Hematopoietic multipotent progenitor cell treated with erythropoietin and hydrocortisone succinate and interleukin-3 and kit ligand, for 8 days (in vitro differentiated cells): Measurements from ENCODE around the gene SLC32A1.

Experiments used
- DNase-seq: peaks from one replicate; pipeline ENCODE4 v3.0.0-alpha.2; 2015

The SLC32A1 gene

DNA sequence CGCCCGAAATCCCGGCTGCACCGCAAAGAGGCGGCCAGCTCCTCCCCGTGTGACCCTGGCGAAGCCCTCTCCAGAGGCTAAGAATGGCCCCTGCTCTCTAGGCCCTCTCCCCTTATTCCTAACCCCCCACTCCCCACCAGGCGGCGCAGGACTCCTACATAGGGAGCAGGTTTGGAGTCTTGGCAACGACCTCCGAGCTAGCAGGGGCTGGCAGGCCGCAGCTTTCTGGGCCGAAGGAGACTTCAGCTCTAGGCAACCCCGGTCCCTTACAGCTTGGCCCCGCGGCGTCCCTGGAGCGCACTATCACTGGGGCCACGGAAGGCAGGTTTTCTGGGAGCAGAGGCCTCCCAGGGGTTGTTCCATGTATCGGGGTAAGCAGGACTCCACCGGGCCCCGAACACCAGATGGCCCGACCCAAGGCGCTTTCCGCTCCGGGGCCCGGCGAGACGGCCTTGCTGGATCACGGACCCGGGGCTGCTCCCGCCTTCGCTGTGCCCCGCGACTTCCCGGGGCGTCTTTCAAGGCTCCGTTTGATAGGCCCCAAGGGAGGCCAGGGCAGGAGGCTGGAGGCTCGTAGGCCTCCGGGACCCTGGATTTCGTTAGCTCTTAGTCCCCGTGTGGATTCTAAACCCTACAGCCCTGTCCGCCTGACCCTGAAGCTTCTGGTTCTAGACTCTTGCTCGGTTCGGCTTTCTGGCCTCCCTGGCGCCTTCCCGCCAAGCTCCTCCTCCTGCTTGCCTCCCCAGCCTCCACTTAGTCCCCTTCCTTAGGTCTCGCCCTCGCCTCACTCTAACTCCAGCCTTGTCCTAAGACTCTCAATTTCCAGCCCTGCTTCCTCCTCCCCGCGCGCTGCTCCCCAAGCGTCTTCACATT is 1.9 kb downstream of the SLC32A1 start:
- peak; percentile 61 for DNase-seq

DNA sequence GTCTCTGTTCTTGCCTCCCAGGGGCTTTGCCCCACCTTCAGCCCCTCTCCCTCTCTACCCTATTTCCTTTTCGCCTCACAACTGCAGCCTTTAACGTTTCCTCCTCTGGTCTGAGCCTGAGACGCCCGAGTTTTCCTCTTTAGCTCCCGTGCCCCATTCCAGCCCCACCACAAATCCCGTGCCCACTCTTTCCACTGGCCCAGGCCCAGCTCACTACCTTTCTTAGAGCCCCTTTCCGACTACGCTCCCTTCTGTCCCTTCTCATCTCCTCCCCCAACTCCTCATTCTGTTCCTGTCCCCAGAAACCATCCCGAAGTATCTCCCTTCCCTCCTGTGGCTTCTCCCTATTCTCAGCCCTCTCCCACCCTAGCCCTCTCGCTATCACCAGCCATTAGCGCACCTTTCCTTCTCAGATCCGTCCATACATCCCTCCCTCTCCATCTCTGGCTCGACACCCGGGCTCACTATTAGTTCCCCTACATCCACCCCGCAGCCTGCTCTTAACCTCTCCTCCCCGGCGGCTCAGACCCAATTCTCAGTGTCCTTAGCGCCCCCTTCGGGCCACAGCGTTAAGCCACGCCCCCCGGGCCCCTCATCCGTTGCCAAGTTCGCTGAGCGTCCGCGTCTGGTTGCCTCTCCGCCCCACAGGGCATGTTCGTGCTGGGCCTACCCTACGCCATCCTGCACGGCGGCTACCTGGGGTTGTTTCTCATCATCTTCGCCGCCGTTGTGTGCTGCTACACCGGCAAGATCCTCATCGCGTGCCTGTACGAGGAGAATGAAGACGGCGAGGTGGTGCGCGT is 2.7 kb downstream of the SLC32A1 start:
- DNase-seq = peak; percentile 81

DNA sequence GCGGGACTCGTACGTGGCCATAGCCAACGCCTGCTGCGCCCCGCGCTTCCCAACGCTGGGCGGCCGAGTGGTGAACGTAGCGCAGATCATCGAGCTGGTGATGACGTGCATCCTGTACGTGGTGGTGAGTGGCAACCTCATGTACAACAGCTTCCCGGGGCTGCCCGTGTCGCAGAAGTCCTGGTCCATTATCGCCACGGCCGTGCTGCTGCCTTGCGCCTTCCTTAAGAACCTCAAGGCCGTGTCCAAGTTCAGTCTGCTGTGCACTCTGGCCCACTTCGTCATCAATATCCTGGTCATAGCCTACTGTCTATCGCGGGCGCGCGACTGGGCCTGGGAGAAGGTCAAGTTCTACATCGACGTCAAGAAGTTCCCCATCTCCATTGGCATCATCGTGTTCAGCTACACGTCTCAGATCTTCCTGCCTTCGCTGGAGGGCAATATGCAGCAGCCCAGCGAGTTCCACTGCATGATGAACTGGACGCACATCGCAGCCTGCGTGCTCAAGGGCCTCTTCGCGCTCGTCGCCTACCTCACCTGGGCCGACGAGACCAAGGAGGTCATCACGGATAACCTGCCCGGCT is 3.4 kb downstream of the SLC32A1 start:
- no peak for DNase-seq

DNA sequence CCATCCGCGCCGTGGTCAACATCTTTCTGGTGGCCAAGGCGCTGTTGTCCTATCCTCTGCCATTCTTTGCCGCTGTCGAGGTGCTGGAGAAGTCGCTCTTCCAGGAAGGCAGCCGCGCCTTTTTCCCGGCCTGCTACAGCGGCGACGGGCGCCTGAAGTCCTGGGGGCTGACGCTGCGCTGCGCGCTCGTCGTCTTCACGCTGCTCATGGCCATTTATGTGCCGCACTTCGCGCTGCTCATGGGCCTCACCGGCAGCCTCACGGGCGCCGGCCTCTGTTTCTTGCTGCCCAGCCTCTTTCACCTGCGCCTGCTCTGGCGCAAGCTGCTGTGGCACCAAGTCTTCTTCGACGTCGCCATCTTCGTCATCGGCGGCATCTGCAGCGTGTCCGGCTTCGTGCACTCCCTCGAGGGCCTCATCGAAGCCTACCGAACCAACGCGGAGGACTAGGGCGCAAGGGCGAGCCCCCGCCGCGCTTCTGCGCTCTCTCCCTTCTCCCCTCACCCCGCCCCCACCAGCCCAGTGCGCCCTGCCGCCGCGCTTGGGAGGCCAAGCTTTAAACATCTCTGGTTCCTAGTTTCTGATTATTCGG is 4.0 kb downstream of the SLC32A1 start:
- DNase-seq = no peak

DNA sequence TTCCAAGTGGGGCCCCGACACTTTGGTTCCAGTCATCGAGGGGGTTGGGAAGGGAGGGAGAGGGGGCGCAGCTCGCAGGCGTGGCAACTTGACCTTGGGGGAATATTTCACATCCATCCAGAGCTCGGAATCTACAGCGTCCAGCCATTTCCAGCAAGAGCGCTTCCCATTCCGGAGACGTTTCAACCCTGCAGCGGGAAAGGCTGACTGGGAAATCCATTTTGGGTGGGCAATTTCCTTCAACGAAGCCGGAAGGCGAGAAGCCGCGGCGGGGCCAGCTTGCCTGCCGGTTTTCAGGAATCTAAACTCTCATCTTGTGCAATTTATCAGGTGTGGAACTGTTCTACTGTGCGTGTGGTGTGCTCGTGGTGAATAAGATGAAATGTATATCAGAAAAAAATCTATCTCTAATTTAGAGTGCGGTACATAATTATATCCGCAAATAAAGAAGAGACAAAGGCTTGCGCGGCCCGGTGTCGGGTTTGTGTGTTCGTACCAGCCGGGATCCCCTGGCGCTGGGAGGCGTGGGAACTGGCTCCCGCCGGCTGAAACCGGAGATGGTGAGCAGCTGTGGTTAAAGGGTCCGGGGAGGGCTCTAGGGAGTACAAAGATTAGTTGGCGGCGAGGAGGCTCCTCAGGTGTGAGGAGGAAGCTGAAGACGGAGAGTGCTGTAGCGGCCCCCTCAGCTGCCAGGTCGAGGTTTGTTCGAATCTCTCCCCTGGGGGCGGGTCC is 4.8 kb downstream of the SLC32A1 start:
- DNase-seq = no peak

DNA sequence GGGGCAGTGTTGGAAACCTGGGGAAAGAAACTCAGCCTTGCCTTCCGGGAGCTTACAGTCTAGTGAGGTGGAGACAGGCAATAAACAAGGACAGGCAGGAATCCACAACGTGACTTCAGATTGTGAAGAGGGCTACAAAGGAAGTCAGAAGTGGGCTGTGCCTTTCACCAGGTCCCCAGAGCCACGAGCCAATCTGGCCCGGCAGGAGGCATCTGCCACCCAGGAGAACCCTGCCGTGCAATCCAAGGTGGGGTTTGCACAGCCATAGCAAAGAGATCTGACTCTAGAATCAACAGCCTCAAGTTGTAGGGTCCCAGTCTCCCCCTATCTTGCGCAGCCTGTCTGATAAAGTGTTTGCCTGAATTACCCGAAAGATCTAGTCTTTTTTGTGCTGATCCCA is 5.5 kb downstream of the SLC32A1 start:
- DNase-seq = no peak

DNA sequence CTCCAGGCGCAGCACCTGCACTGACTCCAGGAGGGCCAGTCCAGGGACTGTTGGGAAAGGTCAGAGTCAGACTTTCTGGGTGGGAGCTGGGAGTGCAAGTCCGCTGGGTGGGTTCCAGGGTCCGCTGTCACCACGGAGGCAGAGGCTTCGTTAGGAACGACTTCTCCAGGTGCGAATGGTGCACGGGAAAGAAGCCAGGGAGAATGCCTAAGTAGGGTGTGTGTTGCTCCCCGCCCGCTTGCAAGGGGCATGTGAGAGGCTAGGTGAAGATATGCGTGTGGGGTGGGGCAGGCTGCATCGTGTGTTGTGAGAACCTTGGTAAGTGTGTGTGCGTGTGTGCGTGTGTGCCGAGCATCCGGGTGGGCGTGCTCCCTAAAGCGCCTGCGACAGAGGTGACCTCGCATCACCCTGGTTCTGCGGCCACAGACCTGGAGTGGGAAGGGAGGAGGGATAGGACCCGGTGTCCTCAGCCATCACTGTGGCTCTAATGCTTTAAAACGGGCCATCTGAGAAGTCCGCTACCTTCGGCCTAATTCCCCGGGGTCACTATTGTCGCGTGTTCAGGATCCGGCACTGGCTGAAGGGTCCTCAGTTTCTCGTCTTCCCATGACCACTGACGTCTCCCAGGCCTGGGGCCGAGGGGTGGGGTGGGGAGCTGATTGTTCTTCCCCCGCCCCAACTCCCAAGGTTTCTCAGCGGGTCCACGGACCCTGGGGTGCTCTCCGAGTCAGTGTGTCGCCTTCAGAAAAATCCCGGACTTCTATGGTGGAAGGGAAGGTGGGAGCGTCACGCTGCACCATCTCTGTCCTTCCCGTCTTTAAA is 6.1 kb downstream of the SLC32A1 start:
- DNase-seq = no peak

DNA sequence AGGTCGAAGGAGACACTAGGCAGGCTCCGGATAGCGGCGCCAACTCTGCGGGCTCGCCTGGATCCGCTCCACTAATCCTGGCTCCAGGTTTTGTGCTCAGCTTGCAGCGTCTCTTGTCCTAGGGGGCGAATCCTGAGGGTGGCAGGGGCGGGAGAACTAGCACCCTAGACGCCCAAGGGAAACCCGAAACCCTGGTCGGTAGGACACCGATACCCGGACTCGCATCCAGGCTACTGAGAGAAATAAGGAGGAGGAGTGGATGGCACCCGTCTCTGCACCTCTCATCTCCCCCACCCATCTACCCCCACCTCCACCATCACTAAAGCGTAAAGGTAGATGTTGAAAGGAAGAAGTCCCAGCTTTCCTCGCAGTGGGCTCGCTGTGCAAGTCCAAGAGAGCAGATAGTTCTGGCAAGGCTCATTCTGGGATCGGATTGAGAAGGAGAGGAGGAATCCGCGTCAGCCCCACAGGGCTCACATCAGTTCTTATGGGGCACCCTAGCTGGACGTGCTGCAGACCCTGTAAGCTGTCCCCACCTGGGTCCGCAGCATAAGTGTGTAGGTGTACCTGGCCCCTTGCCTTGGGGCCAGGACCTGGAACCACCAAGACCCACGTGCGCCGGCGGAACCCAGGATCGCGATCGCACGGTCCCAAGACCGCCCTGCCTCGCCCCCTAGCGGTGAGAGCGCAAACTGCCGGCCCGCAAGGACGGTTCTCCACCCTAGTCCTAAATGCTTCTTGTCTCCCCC is 6.9 kb downstream of the SLC32A1 start:
- DNase-seq = peak; percentile 71

DNA sequence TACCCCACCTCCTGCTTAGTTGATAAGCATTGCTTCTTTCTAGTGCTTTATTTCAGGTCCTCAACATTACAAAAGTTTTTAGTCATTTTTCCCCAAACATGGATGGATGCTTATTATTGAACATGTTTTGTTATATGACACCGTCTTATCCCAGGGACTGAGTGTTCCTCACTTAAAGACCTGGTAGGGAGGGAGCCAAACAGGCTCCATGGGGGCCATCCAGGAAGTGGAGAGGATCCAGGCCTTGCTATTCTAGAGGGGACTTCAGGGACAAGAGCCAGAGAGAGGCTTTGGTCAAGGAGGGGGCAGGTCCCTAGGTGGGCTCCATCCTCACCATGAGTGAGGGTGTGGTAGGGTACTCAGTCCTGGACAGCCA is 7.4 kb downstream of the SLC32A1 start:
- DNase-seq = no peak

DNA sequence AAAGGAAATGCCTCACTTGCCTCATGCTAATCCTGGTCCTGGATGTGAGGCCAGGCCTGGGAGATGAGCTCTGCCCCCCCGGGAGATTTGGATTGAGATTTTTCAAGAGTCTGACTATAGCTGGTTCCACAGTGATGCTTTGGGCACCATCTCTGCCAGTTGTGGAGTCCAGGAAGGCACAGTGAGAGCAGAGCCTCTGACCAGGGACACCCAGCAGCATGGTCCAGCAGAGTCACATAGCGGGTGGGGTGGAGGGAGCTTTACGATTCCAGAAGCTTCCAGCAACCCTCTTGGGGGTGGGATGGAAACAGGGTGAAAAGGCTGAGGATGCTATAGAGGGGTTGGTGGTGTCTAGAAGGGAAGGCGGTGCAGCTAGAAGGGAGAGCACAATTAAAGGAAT is 8.7 kb downstream of the SLC32A1 start:
- DNase-seq = no peak

DNA sequence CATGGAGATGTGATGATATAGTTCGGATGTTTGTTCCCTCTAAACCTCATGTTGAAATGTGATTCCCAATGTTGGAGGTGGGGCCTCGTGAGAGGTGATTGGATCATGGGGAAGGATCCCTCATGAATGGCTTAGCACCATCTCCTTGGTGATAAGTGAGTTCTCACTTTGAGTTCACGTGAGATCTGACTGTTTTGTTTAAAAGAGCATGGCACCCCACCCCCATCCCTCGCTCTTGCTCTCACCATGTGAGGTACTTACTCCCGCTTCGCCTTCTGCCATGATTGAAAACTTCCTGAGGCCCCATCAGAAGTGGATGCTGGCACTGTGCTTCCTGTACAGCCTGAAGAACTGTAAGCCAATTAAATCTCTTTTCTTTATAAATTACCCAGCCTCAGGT is 10.9 kb downstream of the SLC32A1 start:
- DNase-seq = no peak

DNA sequence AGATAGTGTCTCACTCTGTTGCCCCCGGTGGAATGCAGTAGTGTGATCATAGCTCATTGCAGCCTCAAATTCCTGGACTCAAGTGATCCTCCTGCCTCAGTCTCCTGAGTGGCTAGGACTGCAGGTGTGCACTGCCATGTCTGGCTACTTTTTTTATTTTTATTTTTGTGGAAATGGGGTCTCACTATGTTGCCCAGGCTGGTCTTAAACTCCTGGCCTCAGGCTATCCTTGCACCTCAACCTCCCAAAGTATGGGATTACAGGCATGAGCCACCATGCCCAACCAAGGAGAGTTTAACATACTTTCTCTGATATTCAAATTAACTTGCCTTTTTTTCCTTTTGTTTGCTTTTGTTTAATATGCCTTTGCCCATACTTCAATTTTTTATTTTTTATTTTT is 13.6 kb downstream of the SLC32A1 start:
- no peak for DNase-seq

DNA sequence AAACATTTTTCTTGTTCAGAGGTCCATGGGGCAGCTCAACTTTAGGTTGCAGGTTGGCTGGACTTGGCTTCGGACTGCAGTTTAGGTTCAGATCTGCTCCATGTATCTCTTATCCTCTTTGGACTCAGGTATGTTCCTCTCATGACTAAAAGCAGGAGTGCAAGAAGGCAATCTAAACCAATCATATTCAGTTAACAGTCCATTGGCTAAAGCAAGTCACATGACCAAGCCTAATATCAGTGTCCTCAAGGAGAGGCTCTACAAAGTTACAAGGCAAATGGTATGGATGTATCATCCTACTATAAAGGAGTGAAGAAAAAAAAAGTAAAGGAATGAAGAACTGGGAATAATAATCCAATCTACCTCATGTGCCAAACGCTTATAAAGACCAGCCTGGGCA is 21.5 kb downstream of the SLC32A1 start:
- DNase-seq = no peak

DNA sequence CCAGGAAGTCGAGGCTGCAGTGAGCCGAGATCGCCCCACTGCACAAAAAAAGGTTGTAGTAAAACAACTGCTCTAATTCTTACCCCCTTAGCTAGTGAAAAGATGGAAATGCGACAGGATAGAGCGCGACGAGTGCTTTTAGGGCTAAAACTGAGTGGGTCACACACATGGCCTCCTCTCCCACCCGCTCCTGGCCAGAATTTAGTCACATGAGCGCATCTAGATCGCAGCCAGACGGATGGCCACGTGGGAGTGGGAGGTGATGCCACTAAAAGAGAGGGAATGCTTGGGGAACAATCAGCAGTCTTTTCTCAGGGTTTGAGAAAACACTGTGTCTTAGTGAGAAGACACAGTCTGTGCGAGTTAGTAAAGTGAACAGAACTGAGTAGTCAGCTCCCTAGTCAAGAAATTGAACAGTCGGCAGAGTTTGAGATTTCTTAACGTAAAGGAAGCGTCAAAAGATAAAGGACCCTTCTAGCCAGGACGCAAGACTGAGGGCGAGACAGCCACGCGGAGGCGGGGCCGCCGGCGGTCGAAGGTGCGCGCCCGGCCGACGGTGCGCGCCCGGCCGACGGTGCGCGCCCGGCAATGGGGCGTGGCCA is 23.3 kb downstream of the SLC32A1 start:
- DNase-seq = no peak

DNA sequence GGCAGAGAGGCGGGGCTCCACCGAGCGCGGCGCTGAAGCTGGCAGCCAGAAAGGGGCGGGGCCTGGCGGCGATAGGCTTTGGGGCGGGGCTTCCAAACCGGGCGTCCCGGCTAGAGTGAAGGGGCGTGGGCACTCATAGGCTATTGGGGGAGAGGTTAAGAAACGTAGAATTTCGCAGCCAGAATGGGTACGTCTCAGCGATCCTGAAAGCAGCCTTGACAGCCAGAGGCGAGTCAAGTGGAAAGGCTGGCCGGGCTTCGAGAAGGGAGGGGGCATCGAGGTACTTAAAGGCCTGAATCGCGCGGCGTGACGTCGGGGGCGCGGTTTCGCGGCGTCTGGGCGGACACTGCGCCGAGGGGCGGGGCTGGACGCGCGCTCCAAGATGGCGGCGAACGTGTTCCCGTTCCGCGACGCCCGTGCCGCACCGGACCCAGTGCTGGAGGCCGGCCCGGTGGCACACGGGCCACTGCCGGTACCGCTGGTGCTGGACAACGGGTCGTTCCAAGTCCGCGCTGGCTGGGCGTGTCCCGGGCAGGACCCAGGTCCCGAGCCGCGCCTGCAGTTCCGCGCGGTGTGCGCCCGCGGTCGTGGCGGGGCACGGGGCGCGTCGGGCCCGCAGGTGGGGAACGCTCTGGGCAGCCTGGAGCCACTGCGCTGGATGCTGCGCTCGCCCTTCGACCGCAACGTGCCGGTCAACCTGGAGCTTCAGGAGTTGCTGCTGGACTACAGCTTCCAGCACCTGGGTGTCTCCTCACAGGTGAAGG is 24.0 kb downstream of the SLC32A1 start, which contains the start of gene ACTR5:
Gene ACTR5 (plus strand): TSS at position 364 of the 764 bp plus-strand sequence. CDS start 19 bp downstream, at position 383.
- peak; percentile 89 for DNase-seq

DNA sequence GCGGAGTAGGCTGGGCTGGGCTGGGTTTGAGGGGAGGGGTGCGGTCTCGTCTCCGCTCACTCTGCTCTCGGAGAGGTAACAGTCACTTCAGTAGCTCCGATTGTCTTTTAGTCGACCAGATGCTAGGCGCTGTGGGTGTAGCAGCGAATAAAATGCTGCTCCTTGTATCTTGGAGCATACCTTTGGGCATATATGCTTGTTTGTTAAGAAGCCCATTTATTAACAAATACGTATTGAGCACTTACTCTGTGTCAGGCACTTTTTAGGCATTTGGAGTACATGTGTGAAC is 24.5 kb downstream of the SLC32A1 start:
- DNase-seq = peak; percentile 24

DNA sequence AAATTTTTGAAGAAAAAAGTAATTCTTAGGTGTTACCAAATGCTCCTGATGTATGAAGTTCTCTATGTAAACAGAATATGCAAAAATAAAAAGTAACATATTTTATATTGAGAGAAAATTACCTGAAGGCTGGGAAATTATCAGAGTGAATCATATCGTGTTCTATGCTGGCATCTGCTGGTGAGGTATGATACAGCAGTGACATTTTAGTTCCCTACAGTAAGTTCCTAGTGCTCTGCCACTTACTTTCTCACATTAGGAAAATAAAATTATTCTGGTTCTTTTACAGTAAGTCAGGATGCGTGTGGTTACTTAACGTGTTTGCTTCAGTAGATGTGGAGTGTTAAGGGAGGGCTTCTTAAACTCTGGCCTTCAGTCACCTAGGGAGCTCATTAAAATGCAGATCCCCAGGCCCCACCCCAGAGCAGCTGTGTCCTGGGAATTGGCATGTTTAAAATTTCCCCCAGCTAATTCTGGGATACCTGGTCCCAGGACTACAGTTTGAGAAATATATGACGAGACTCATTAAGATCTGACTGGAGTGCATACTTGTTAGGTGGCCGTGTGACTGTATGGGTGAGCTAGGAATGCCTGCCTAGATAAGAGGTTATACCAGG is 27.2 kb downstream of the SLC32A1 start:
- DNase-seq = peak; percentile 65

DNA sequence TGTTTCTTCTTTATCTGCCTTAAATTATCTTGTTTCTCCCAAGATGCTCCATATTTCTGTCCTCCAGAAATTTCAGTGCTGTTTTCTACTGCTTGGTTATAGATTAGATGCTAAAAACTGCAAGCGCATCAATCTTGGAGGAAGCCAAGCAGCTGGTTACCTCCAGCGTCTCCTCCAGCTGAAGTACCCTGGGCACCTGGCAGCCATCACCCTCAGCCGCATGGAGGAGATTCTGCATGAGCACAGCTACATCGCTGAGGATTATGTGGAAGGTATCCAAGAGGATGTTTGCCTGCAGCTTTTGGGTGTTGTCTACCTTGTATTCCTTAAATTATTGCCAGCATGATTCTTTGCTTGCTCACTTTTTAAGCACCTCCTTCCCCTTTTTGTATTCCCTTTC is 27.7 kb downstream of the SLC32A1 start:
- DNase-seq = no peak

DNA sequence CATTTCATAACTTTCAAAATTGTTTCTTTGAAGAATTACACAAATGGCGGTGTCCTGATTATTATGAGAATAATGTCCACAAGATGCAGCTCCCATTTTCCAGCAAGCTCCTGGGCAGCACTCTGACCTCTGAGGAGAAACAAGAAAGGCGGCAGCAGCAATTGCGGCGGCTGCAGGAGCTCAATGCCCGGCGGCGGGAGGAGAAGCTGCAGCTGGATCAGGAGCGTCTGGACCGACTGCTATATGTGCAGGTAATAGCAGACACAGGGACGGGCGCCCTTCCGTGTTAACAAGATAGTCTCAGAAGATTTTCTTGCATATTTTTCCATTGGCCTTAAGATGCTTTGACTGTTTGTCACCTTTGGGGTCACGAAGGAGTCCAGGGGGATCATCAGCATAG is 30.6 kb downstream of the SLC32A1 start:
- DNase-seq = no peak
